ENCODE measurements around the gene DRD1. TPM values are rescaled to one million over a fixed set of nuclear protein-coding genes. Genes with fewer than 3 reads are reported as not detected.

Gene DRD1
- total and polyA plus RNA-seq, 8 donors: 0.04 to 0.21 (median 0.06) TPM; not detected in 3

DNA sequence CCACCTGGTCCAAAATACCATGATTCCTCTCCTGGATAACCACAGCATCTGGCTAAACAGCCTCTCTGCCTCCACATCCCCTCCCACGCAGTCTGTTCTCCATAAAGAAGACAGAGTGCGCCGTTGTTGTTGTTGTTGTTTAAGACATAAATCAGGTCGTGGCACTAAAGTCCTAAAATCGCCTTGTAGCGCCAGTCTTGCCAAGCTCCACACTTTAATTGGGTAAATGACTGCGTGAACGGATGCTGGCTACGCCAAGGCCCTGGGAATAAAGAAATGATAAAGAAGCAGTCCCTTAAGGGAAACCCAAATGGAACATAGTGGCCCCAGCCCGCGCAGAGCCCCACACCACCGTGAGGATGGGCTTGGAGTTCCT, 34.0 kb upstream of the DRD1 start:
- FAIRE-seq: no peak
- no peak for TF ChIP-seq CTCF (IDR thresholded peaks at IDR 0.05)
- intact Hi-C loops (cut with DNase I): no loop called here

DNA sequence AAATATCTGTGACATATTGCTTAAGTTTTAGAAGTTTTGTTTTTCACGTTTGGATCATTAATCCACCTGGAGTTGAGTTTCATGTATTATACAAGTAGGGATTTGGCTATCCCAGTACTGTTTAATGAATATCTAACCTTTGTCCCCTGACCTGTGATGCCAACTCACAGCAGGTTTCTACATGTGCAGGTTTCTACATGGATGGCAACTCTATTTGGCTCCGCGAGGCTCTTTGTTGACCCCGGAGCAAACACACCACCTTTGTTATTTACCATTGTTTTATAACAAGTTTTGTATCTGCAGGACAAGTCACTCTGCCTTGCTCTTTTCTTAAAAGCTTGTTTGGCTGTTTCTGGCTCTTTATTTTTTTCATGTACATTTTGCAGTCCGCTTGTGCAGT, 33.5 kb upstream of the DRD1 start:
- DNase-seq: no peak
- peaks cover 0 to 7% (median 4%) of the 10 kb centered on the region in 3 donors for H3K4me1 ChIP-seq
- ATAC-seq: no peak
- no peak for TF ChIP-seq CTCF (IDR thresholded peaks at IDR 0.05)
- no peak for FAIRE-seq
- intact Hi-C loops (cut with DNase I): no loop called here
- H3K9me3 ChIP-seq: no peaks in the 10 kb centered on the region
- H3K27me3 ChIP-seq: no peaks in the 10 kb centered on the region
- H3K27ac ChIP-seq: no peak overlapping the region
- H3K4me3 ChIP-seq: no peak overlapping the region
- H3K36me3 ChIP-seq: no peaks in the 10 kb centered on the region
- WGBS, 2 donors: 38 to 51% methylated on average over 5 of the region's 5 CpGs

More for the DNA sequence above, 34.0 kb upstream of the DRD1 start:
- ATAC-seq (peak in 1 of 4 donors; percentile 3), DNase-seq (no peak)
- Histone ChIP-seq H3K4me1 (peaks cover 0 to 7% (median 4%) of the 10 kb centered on the region in 3 donors), H3K36me3 (no peaks in the 10 kb centered on the region), H3K9me3 (no peaks in the 10 kb centered on the region), H3K27me3 (no peaks in the 10 kb centered on the region), H3K4me3 (peak overlapping the region; percentile 85 to 98 (median 90)), H3K27ac (peak overlapping the region in 2 of 4 donors; percentile 44 to 61)
- WGBS, 2 donors: 7 to 9% methylated on average over 12 of the region's 12 CpGs

- DNase-seq (no peak), ATAC-seq (no peak), FAIRE-seq (no peak)
- intact Hi-C loops (cut with DNase I): no loop called here
- no peak overlapping the region for H3K4me3 ChIP-seq
- WGBS, 2 donors: 40 to 51% methylated on average over 1 of the region's 1 CpG
- H3K9me3 ChIP-seq: no peaks in the 10 kb centered on the region
- H3K27ac ChIP-seq: no peak overlapping the region
- TF ChIP-seq CTCF (IDR thresholded peaks at IDR 0.05): no peak
- no peaks in the 10 kb centered on the region for H3K36me3 ChIP-seq
- H3K4me1 ChIP-seq: peaks cover 0 to 7% (median 4%) of the 10 kb centered on the region in 3 donors
- no peaks in the 10 kb centered on the region for H3K27me3 ChIP-seq
These were observed 31.3 kb upstream of the DRD1 start for GRCh38 chr5:175475248-175475647.

DNA sequence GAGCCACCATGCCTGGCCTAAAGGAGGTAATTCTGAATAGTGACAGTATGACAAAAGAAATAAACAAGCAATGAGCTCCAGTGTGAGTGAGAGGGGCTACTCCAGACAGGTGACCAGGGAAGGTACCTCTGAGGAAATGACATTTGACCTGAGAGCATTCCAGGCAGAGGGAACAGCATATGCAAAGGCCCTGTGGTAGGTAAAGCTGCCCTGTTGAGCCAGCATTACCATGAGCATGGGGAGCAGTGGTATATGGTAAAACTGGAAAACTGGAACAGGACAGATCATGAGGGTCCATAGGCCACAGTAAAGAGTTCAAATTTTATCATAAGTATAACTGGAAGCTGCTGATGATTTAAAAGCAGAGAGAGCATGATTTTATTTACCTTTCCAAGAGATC, 28.4 kb upstream of the DRD1 start:
- no peaks in the 10 kb centered on the region for H3K4me1 ChIP-seq
- no peak for TF ChIP-seq CTCF (IDR thresholded peaks at IDR 0.05)
- DNase-seq: no peak
- H3K27ac ChIP-seq: no peak overlapping the region
- intact Hi-C loops (cut with DNase I): no loop called here
- no peak overlapping the region for H3K4me3 ChIP-seq
- no peaks in the 10 kb centered on the region for H3K36me3 ChIP-seq
- ATAC-seq: no peak
- no peaks in the 10 kb centered on the region for H3K9me3 ChIP-seq
- no peaks in the 10 kb centered on the region for H3K27me3 ChIP-seq
- no peak for FAIRE-seq

- TF ChIP-seq CTCF (IDR thresholded peaks at IDR 0.05): no peak
- 72 to 77% methylated on average over 6 of the region's 6 CpGs for WGBS, 2 donors
- Histone ChIP-seq H3K36me3 (no peaks in the 10 kb centered on the region), H3K27me3 (no peaks in the 10 kb centered on the region), H3K4me1 (no peaks in the 10 kb centered on the region), H3K27ac (no peak overlapping the region), H3K4me3 (no peak overlapping the region), H3K9me3 (no peaks in the 10 kb centered on the region)
- ATAC-seq (no peak), FAIRE-seq (no peak), DNase-seq (no peak)
- intact Hi-C loops (cut with DNase I): no loop called here
These were observed 27.6 kb upstream of the DRD1 start for GRCh38 chr5:175471628-175472027.

Measured in pancreas (tissue), 10 donors.